Mesodermal cell (in vitro differentiated cells): ENCODE results near the gene GCLM.

Experiments
- H3K27ac ChIP-seq: 2 replicates; pipeline ENCODE4 v1.7.0; 2013; ENCODE audit warnings: mild to moderate bottlenecking, low read depth, low read length, moderate library complexity; ENCODE audit not compliant: severe bottlenecking
- H3K36me3 ChIP-seq: 2 replicates; pipeline ENCODE4 v1.7.1; 2013; ENCODE audit warnings: mild to moderate bottlenecking, low read length, moderate library complexity; ENCODE audit not compliant: control insufficient read depth, insufficient read depth
- H3K4me1 ChIP-seq: one replicate; pipeline ENCODE4 v1.7.1; 2013; ENCODE audit warnings: mild to moderate bottlenecking, low read length; ENCODE audit not compliant: insufficient read depth, control insufficient read depth, poor library complexity, severe bottlenecking
- H3K4me3 ChIP-seq: 2 replicates; pipeline ENCODE4 v1.7.0; 2013; ENCODE audit warnings: low read length, control low read depth, mild to moderate bottlenecking; ENCODE audit not compliant: insufficient read depth, poor library complexity, severe bottlenecking; ENCODE audit errors: extremely low read depth
- H3K9me3 ChIP-seq: 2 replicates; pipeline ENCODE4 v1.7.1; 2013; ENCODE audit warnings: mild to moderate bottlenecking, low read length, moderate library complexity; ENCODE audit not compliant: control insufficient read depth
- WGBS, 2 experiments: methylation state at CpG; one replicate each; pipeline ENCODE4 v1.1.5; 2013; ENCODE audit warnings: missing lambda C conversion rate in 2 of 2; ENCODE audit not compliant: insufficient coverage in 2 of 2; 5-methylcytosine and 5-hydroxymethylcytosine counted together

Gene GCLM

GRCh38 chr1:93846206-93846991 is 62.8 kb downstream of the GCLM start:
- peak overlapping the region; percentile 73 for H3K4me3 ChIP-seq
- H3K27ac ChIP-seq: peak overlapping the region; percentile 97
- peaks cover 8% of the 10 kb centered on the region for H3K9me3 ChIP-seq
- peaks cover 10% of the 10 kb centered on the region for H3K4me1 ChIP-seq
- H3K36me3 ChIP-seq: no peaks in the 10 kb centered on the region
- 0 to 1% methylated on average over 59 to 67 of the region's 94 CpGs for WGBS, 2 experiments

GRCh38 chr1:93845538-93846205 is 63.6 kb downstream of the GCLM start:
- H3K9me3 ChIP-seq: peaks cover 8% of the 10 kb centered on the region
- H3K27ac ChIP-seq: peak overlapping the region; percentile 97
- 70 to 80% methylated on average over 7 to 10 of the region's 16 CpGs for WGBS, 2 experiments
- peaks cover 10% of the 10 kb centered on the region for H3K4me1 ChIP-seq
- H3K4me3 ChIP-seq: peak overlapping the region; percentile 73
- no peaks in the 10 kb centered on the region for H3K36me3 ChIP-seq

GRCh38 chr1:93844262-93845045 is 64.8 kb downstream of the GCLM start:
- Histone ChIP-seq H3K36me3 (no peaks in the 10 kb centered on the region), H3K4me1 (peaks cover 10% of the 10 kb centered on the region), H3K9me3 (no peaks in the 10 kb centered on the region), H3K27ac (no peak overlapping the region), H3K4me3 (no peak overlapping the region)
- 65 to 74% methylated on average over 6 of the region's 8 CpGs for WGBS, 2 experiments

GRCh38 chr1:93842750-93843500 is 66.3 kb downstream of the GCLM start:
- 93 to 94% methylated on average over 4 of the region's 5 CpGs for WGBS, 2 experiments
- no peak overlapping the region for H3K4me3 ChIP-seq
- H3K36me3 ChIP-seq: peaks cover 3% of the 10 kb centered on the region
- no peak overlapping the region for H3K27ac ChIP-seq
- H3K9me3 ChIP-seq: no peaks in the 10 kb centered on the region
- H3K4me1 ChIP-seq: peaks cover 10% of the 10 kb centered on the region

GRCh38 chr1:93841771-93842170 is 67.5 kb downstream of the GCLM start:
- 89 to 96% methylated on average over 3 of the region's 3 CpGs for WGBS, 2 experiments
- H3K36me3 ChIP-seq: peaks cover 8% of the 10 kb centered on the region
- no peak overlapping the region for H3K4me3 ChIP-seq
- no peak overlapping the region for H3K27ac ChIP-seq
- H3K9me3 ChIP-seq: no peaks in the 10 kb centered on the region
- peaks cover 10% of the 10 kb centered on the region for H3K4me1 ChIP-seq

GRCh38 chr1:93840956-93841482 is 68.2 kb downstream of the GCLM start:
- H3K4me1 ChIP-seq: peaks cover 10% of the 10 kb centered on the region
- no peaks in the 10 kb centered on the region for H3K9me3 ChIP-seq
- H3K27ac ChIP-seq: no peak overlapping the region
- no peak overlapping the region for H3K4me3 ChIP-seq
- H3K36me3 ChIP-seq: peaks cover 8% of the 10 kb centered on the region
- 94 to 96% methylated on average over 2 to 3 of the region's 4 CpGs for WGBS, 2 experiments

GRCh38 chr1:93839753-93840152 is 69.5 kb downstream of the GCLM start:
- Histone ChIP-seq H3K27ac (no peak overlapping the region), H3K9me3 (peaks cover 1% of the 10 kb centered on the region), H3K36me3 (peaks cover 8% of the 10 kb centered on the region), H3K4me1 (peaks cover 4% of the 10 kb centered on the region), H3K4me3 (no peak overlapping the region)
- WGBS, 2 experiments: 90 to 100% methylated on average over 2 of the region's 2 CpGs

- Histone ChIP-seq H3K9me3 (peaks cover 6% of the 10 kb centered on the region), H3K4me3 (no peak overlapping the region), H3K36me3 (peaks cover 8% of the 10 kb centered on the region), H3K27ac (no peak overlapping the region), H3K4me1 (no peaks in the 10 kb centered on the region)
- WGBS, 2 experiments: 73 to 88% methylated on average over 1 of the region's 1 CpG
Observed at GRCh38 chr1:93839307-93839706, 69.9 kb downstream of the GCLM start.

- Histone ChIP-seq H3K4me3 (no peak overlapping the region), H3K9me3 (peaks cover 14% of the 10 kb centered on the region), H3K4me1 (no peaks in the 10 kb centered on the region), H3K36me3 (peaks cover 8% of the 10 kb centered on the region), H3K27ac (no peak overlapping the region)
- 93 to 100% methylated on average over 1 to 2 of the region's 3 CpGs for WGBS, 2 experiments
Observed at GRCh38 chr1:93837961-93838360, 71.3 kb downstream of the GCLM start.
